OCI-M2 (cell line): ENCODE data around the gene ALPL.

Experiments used
- DNase-seq: peaks from one replicate; lab custom pipeline; 2025; ENCODE audit not compliant: unreplicated experiment; lab: John Stamatoyannopoulos, UW

ALPL gene

DNA sequence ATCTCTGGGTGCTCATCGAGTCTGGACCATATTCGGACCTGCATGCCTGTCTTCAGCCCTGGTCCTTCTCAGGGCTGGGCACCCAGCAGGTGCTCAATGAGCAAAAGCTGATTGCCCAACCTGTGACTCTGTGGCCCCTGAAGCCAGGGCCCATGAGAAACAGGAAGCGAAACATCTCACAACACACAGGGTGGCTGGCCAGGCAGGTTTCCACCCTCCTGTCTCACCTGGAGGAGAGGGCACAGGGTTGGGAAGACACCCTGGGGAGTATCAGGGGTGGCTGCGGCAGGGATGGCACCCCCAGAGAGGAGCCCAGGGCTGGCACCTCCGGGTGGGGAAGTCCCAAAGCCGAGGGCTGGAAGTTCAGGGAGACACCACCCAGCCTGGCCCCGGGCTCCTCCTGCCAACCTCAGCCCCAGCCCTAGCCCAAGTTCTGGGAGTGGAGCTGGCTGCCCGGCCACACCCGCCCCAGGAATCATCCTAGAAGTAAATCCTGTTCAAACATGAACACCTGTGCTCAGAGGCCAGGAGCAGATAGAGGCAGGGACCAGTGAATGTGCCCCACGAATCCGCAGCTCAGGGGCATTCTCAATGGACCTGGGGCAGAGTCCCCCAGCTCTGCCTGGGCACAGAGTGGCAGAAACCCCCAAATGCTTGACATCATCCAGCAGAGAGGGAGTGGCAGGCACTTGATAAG lies 105.3 kb downstream of the ALPL start:
- no peak for DNase-seq

DNA sequence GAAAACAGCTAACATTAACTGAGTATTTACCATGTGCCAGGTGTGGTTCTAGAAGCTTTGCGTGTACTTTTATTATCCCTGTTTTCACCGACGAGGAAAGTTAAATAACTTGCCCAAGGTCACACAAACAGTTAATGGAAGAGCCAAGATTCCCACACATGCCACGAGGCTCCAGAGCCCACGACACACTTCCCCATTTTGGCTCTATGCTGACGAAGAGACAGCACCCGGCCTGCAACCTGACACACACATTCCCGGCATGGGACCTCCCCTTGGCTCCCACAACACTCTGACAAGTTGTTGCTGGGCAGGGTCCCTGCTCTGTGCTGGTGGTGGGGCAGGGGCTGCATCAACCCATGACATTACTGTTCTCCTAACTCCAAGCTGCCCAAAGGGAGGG lies 107.1 kb downstream of the ALPL start:
- no peak for DNase-seq

- no peak for DNase-seq
Measured at GRCh38 chr1:21617126-21617738, 108.0 kb downstream of the ALPL start.

GRCh38 chr1:21618059-21618458 lies 108.8 kb downstream of the ALPL start:
- DNase-seq, result no peak

- DNase-seq, result no peak
Measured at GRCh38 chr1:21618561-21619374, 109.5 kb downstream of the ALPL start.

GRCh38 chr1:21619375-21619947 lies 110.2 kb downstream of the ALPL start:
- DNase-seq, result no peak

DNA sequence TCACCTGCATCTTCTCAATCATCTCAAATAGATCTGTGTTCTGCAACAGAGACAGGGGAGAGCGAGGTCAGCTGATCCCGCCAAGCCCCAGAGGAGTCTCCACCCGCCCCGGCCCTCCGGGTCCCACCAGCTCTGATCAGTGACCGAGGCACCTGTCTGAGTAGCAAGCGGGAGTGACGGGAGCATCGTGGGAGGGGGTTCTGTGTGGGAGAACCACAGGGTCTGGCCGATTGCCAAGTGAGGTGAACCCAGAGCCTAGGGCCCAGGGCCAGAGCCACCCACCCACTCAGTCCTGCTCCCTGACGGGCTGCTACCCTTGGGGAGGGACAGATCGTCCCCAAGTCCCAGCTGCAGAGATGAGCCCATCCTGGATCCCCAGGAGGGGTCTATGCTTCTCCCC lies 110.8 kb downstream of the ALPL start:
- DNase-seq, result no peak

- no peak for DNase-seq
Measured at GRCh38 chr1:21620496-21620895, 111.3 kb downstream of the ALPL start.

- DNase-seq, result no peak
Measured at GRCh38 chr1:21621051-21621450, 111.8 kb downstream of the ALPL start.

DNA sequence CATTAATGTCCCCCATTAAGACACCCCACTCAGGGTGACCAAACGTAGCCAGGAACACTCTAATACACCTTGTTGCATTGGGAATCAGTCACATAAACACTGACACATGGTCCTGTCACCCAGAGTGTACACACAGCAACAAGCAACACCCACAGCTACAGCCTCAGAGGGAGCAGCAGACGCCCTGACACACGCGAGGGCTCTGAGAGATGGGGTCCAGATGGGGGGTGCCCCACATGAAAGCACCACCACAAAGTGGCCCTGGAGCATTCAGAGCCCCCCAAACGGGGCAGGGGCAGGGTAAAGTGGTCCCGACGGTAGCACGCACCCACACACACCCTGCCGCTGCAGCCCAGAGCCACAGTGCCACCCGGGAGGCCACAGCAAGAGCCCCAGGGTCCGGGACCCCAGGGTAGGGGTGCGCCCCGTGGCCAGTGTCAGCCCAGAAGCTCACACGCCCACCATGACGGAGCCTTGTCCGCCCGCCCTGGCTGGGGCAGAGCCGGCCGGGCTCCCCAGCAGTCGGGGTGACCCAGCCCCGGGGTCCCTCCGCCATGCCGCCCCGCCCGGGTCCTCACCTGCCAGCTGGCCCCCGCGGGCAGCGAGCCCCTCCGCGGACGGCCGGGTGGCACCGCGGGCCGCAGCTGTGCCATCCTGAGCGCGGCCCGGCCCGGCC lies 112.7 kb downstream of the ALPL start:
- DNase-seq, result no peak

- no peak for DNase-seq
Measured at GRCh38 chr1:21622466-21623315, 113.5 kb downstream of the ALPL start.

DNA sequence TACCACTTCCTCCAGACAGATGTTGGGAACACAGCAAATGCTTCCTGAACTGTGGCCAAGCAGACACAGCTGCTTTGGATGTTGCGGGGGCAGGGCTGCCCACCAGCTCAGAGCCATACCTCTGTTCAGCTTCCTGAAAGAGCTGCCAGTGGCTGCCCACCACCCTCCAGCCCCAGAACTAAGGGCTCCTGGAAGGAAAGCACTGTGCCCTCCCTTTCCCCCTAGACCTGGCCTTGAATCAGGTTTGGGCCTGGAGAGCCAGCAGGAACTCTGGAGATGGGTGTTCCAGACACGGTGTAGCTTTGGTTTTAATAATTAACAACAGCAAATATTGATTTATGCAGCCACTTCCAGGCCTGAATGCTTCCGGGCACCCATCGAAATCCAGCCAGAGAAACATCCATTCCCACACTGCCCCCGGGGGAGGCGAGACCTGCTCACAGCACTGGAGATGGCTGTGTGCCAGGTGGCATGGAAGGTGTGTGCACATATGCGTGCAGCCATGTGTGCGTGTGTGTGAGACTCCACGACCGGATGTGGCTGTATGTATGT lies 114.3 kb downstream of the ALPL start:
- no peak for DNase-seq

- DNase-seq, result no peak
Measured at GRCh38 chr1:21624571-21625389, 115.6 kb downstream of the ALPL start.

DNA sequence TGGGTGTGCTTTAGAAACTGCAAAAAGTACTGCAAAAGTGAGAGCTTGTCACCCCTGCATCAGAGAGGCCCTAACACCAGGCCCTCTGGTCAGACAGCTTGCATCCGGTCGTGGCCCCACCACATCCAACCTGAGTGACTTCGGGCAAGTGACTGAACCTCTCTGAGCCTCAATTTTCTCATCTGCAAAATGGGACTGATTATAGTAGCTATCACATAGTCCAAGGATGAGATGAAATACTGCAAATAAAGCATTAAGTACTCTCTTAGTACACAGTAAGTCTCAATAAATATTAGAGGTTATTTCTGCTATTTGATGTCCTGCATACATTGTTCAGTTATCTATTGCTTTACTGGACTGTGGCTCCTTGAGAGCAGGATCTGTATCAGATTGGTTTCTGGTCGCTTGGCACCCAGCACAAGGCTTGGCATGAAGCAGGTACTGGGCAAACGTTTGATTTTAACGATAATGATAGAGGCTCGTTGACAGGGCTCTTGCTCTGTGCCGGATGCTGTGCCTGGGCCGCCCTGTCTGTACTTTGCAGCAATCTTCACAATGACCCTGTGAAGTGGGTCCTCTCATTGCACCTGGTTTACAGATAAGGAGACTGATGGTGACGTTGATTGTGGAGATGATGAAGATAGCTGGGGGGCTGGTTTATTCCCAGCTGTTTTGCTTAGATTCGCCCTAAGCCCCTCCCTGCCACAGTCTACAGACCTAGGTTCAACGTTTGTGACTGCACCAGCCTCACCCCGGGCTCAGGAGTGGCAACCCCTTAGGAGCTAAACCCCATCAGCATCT lies 116.4 kb downstream of the ALPL start:
- no peak for DNase-seq

GRCh38 chr1:21626921-21627339 lies 117.7 kb downstream of the ALPL start:
- no peak for DNase-seq
